GM19025 (cell line): Measurements from ENCODE around the gene CEP350.
A peak's percentile ranks its signal among the peaks of the same experiment; 100 is the strongest.

ENCODE experiments used
- ATAC-seq: cut with Tn5 transposase; IDR thresholded peaks from one replicate; pipeline ENCODE4 v1.9.1; 2021; ENCODE audit warnings: mild to moderate bottlenecking, low read depth, moderate library complexity; ENCODE audit not compliant: unreplicated experiment

The CEP350 gene

GRCh38 chr1:180151508-180151907 is 196.9 kb downstream of the CEP350 start:
- no peak for ATAC-seq

- ATAC-seq = no peak
These were observed 198.0 kb downstream of the CEP350 start for GRCh38 chr1:180152588-180152987.

- no peak for ATAC-seq
These were observed 198.4 kb downstream of the CEP350 start for GRCh38 chr1:180153032-180153431.

GRCh38 chr1:180154003-180154324 is 199.4 kb downstream of the CEP350 start:
- no peak for ATAC-seq

GRCh38 chr1:180154325-180155181 is 199.9 kb downstream of the CEP350 start, which contains the start of gene QSOX1:
Gene QSOX1, plus strand, starts transcription at chr1:180154869. Its CDS starts 39 bp downstream, at chr1:180154908.
- peak; percentile 90 for ATAC-seq

- no peak for ATAC-seq
These were observed 200.6 kb downstream of the CEP350 start for GRCh38 chr1:180155182-180155682.

GRCh38 chr1:180156201-180156600 is 201.6 kb downstream of the CEP350 start:
- no peak for ATAC-seq

- ATAC-seq = no peak
These were observed 202.1 kb downstream of the CEP350 start for GRCh38 chr1:180156631-180157091.

- no peak for ATAC-seq
These were observed 202.5 kb downstream of the CEP350 start for GRCh38 chr1:180157108-180157507.

- ATAC-seq = no peak
These were observed 203.0 kb downstream of the CEP350 start for GRCh38 chr1:180157576-180158057.

- ATAC-seq = no peak
These were observed 203.8 kb downstream of the CEP350 start for GRCh38 chr1:180158149-180159147.

- ATAC-seq = no peak
These were observed 205.7 kb downstream of the CEP350 start for GRCh38 chr1:180160357-180160756.

- no peak for ATAC-seq
These were observed 208.4 kb downstream of the CEP350 start for GRCh38 chr1:180163041-180163440.
